Neuronal stem cell (in vitro differentiated cells): ENCODE measurements around the gene LSAMP.

Experiments used
- DNase-seq: peaks from one replicate; pipeline ENCODE4 v3.0.0-alpha.2; 2013; ENCODE audit warnings: low spot score
- H2AFZ ChIP-seq: one replicate; pipeline ENCODE4 v1.6.1; 2013; ENCODE audit warnings: mild to moderate bottlenecking, low read length, inconsistent platforms
- H2AK5ac ChIP-seq: 2 replicates; pipeline ENCODE4 v1.6.1; 2013; ENCODE audit warnings: low read depth, mild to moderate bottlenecking, inconsistent platforms, low read length, moderate library complexity, mixed read lengths
- H2BK120ac ChIP-seq: 2 replicates; pipeline ENCODE4 v1.6.1; 2013; ENCODE audit warnings: low read depth, mild to moderate bottlenecking, inconsistent platforms, low read length, moderate library complexity, mixed read lengths
- H2BK12ac ChIP-seq: one replicate; pipeline ENCODE4 v1.6.1; 2013; ENCODE audit warnings: low read length, inconsistent platforms
- H2BK15ac ChIP-seq: 2 replicates; pipeline ENCODE4 v1.6.1; 2013; ENCODE audit warnings: mild to moderate bottlenecking, low read length, inconsistent platforms, mixed read lengths
- H2BK5ac ChIP-seq: one replicate; pipeline ENCODE4 v1.6.1; 2013; ENCODE audit warnings: inconsistent platforms, mild to moderate bottlenecking, low read length, moderate library complexity
- H3K14ac ChIP-seq: one replicate; pipeline ENCODE4 v1.6.1; 2013; ENCODE audit warnings: low read length, inconsistent platforms
- H3K18ac ChIP-seq: 2 replicates; pipeline ENCODE4 v1.6.1; 2013; ENCODE audit warnings: low read length, inconsistent platforms
- H3K23ac ChIP-seq: 2 replicates; pipeline ENCODE4 v1.6.1; 2013; ENCODE audit warnings: low read depth, mild to moderate bottlenecking, mixed read lengths, low read length, inconsistent platforms; ENCODE audit not compliant: poor library complexity
- H3K27ac ChIP-seq: replicated peaks from 3 replicates; pipeline ENCODE4 v1.5.1; 2013; ENCODE audit warnings: low read length, inconsistent platforms
- H3K27me3 ChIP-seq, 3 experiments: 2 replicates each; pipeline ENCODE4 v1.6.1; 2013; ENCODE audit warnings: low read length in 3 of 3, mild to moderate bottlenecking in 2 of 3, inconsistent platforms in 1 of 3, low read depth in 1 of 3, mixed read lengths in 1 of 3, moderate library complexity in 1 of 3; ENCODE audit not compliant: control insufficient read depth in 3 of 3, insufficient read depth in 3 of 3
- H3K36me3 ChIP-seq, 2 donors: replicated peaks in 1 of 2; 2 replicates each; pipeline ENCODE4 v1.6.1; 2013; ENCODE audit warnings: low read length in 2 of 2; ENCODE audit not compliant: control insufficient read depth in 2 of 2, insufficient read depth in 2 of 2
- H3K4ac ChIP-seq: 2 replicates; pipeline ENCODE4 v1.6.1; 2013; ENCODE audit warnings: inconsistent platforms, mild to moderate bottlenecking, low read length, moderate library complexity
- H3K4me1 ChIP-seq, 2 donors: 1 replicate in 1 of 2; 2 replicates in 1 of 2; pipeline ENCODE4 v1.6.1; 2013; ENCODE audit warnings: low read length in 2 of 2, low read depth in 1 of 2; ENCODE audit not compliant: control insufficient read depth in 2 of 2, insufficient read depth in 1 of 2
- H3K4me2 ChIP-seq: one replicate; pipeline ENCODE4 v1.6.1; 2013; ENCODE audit warnings: mild to moderate bottlenecking, low read length, inconsistent platforms; ENCODE audit not compliant: insufficient read depth, poor library complexity, severe bottlenecking
- H3K4me3 ChIP-seq, 2 donors: 2 replicates each; pipeline ENCODE4 v1.5.1; 2013; ENCODE audit warnings: low read length in 2 of 2, mild to moderate bottlenecking in 2 of 2, inconsistent platforms in 1 of 2, moderate library complexity in 1 of 2
- H3K79me1 ChIP-seq: one replicate; pipeline ENCODE4 v1.6.1; 2013; ENCODE audit warnings: low read depth, mild to moderate bottlenecking, inconsistent platforms, low read length, moderate library complexity
- H3K9ac ChIP-seq: one replicate; pipeline ENCODE4 v1.6.1; 2013; ENCODE audit warnings: mild to moderate bottlenecking, low read depth, low read length, inconsistent platforms; ENCODE audit not compliant: poor library complexity
- H3K9me3 ChIP-seq, 2 donors: replicated peaks in 1 of 2; 2 replicates each; pipeline versions ENCODE3 to v1.6.1; 2013; ENCODE audit warnings: low read length in 2 of 2, mild to moderate bottlenecking in 2 of 2, inconsistent platforms in 1 of 2, low read depth in 1 of 2, mixed read lengths in 1 of 2, moderate library complexity in 1 of 2; ENCODE audit not compliant: control insufficient read depth in 2 of 2, insufficient read depth in 1 of 2
- H4K8ac ChIP-seq: one replicate; pipeline ENCODE4 v1.6.1; 2013; ENCODE audit warnings: low read depth, mild to moderate bottlenecking, inconsistent platforms, low read length, moderate library complexity
- H4K91ac ChIP-seq: one replicate; pipeline ENCODE4 v1.6.1; 2013; ENCODE audit warnings: low read length, low read depth, mild to moderate bottlenecking, inconsistent platforms; ENCODE audit not compliant: poor library complexity
- WGBS, 2 donors: extraction: QIAGEN DNeasy Blood & Tissue Kit; methylation state at CpG; one replicate each; pipeline ENCODE4 v1.1.7; 2013; ENCODE audit warnings: missing lambda C conversion rate in 2 of 2, mixed read lengths in 1 of 2; ENCODE audit not compliant: insufficient read length in 2 of 2, insufficient replicate concordance in 1 of 2; ENCODE audit errors: extremely low coverage in 2 of 2; 5-methylcytosine and 5-hydroxymethylcytosine counted together

Gene LSAMP

DNA sequence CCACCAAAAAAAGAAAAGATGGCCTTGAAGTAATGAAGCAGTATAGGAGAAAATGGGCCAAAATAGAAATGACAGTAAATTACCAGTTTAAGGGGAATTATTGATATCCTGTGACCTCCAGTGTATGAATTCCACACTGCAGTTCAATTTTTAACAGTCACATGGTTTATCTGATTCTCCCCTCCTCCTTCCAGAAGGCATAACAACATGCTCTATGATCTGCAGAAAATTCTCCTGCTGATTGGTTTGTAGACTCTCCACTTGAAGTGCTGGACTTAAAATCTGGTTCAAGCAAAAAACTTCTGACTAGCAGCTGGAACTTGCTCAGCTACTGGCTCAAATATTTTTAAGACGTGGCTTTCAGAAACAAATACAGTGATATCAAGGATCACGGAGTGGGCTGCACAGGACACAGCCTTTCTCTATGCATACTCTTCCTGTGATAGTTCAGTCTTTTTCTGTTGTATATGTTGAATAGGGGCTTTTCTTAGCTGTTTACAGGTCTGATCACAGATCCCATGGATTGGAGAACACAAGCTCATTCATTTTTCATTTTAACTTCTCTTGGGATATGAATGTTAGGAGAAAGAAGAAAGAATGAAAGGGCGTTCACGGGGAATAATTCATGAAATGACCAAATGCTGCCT is 211.5 kb downstream of the LSAMP start:
- no peak overlapping the region for H2BK15ac ChIP-seq
- no peak overlapping the region for H2BK5ac ChIP-seq
- no peak overlapping the region for H3K14ac ChIP-seq
- no peak overlapping the region for H2BK120ac ChIP-seq
- H3K27ac ChIP-seq = no peak overlapping the region
- no CpG with 5 or more reads among the region's 4 CpGs for WGBS, 2 donors
- H3K4me1 ChIP-seq = no peaks in the 10 kb centered on the region
- H4K8ac ChIP-seq = no peak overlapping the region
- no peak overlapping the region for H2AK5ac ChIP-seq
- H3K9ac ChIP-seq = no peak overlapping the region
- DNase-seq = no peak
- H3K27me3 ChIP-seq = no peaks in the 10 kb centered on the region
- no peak overlapping the region for H3K4me2 ChIP-seq
- no peaks in the 10 kb centered on the region for H3K36me3 ChIP-seq
- no peak overlapping the region for H2BK12ac ChIP-seq
- H3K23ac ChIP-seq = no peak overlapping the region
- H2AFZ ChIP-seq = no peak overlapping the region
- H3K18ac ChIP-seq = no peak overlapping the region
- no peaks in the 10 kb centered on the region for H3K9me3 ChIP-seq
- H3K79me1 ChIP-seq = no peaks in the 10 kb centered on the region
- no peak overlapping the region for H4K91ac ChIP-seq
- H3K4me3 ChIP-seq = no peak overlapping the region
- H3K4ac ChIP-seq = no peak overlapping the region

DNA sequence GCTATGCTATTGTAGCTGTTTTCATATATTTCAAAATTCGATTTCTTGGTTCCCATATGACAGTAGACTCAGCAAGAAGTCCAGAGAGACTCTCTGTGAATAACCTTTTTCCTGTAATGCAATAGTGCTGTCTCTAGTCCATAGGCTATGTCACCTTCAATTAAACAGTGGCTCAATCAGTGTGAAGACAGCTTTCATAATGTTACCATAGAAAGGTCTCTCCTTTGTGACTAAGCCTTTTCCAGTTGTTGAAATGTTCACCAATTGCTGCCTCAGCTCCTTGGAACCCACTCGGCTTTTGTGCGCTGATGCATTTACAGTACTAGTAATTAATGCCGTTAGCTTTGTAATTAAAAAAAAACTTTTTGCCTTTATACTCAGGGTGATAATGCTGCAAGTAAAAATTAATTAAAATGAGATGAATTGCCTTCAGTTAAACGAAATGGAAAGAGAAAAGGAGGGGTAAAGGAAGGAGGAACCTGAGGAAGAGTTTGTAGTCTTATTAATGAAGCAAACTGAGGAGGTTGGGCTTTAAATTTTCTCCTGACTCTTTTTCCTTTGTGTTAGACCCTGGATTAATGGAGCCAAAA is 214.8 kb downstream of the LSAMP start:
- Histone ChIP-seq H3K27ac (no peak overlapping the region), H3K4me3 (no peak overlapping the region), H3K4ac (no peak overlapping the region), H2AK5ac (no peak overlapping the region), H3K79me1 (no peaks in the 10 kb centered on the region), H2BK5ac (no peak overlapping the region), H3K4me1 (no peaks in the 10 kb centered on the region), H4K8ac (no peak overlapping the region), H3K18ac (no peak overlapping the region), H2BK15ac (no peak overlapping the region), H3K36me3 (no peaks in the 10 kb centered on the region), H2BK12ac (no peak overlapping the region), H3K27me3 (no peaks in the 10 kb centered on the region), H3K23ac (no peak overlapping the region), H3K9me3 (no peaks in the 10 kb centered on the region), H3K4me2 (no peak overlapping the region), H2AFZ (no peak overlapping the region), H2BK120ac (no peak overlapping the region), H3K14ac (no peak overlapping the region), H3K9ac (no peak overlapping the region), H4K91ac (no peak overlapping the region)
- WGBS, 2 donors = no CpG with 5 or more reads among the region's 5 CpGs
- DNase-seq = no peak

DNA sequence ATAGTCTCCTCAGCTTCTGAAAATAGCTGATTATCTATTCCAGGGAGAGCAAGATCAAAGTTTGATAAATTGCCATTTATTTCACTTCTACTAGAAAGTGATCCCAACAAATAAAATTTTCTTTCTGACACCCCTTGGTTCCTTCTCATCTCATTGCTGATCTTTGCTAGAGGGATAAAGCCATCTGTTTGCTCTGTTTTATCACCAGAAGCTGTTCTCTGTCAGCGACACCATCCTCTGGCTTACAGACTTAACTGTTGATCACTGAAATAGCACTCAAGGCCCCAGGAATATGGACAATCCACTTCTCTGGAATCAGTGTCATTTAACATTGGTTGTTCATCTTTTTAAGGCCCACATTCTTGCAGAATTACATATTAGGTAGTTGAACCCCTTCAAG is 219.0 kb downstream of the LSAMP start:
- no peak overlapping the region for H3K23ac ChIP-seq
- no peaks in the 10 kb centered on the region for H3K36me3 ChIP-seq
- H3K27me3 ChIP-seq = no peaks in the 10 kb centered on the region
- DNase-seq = no peak
- H2AFZ ChIP-seq = no peak overlapping the region
- no peaks in the 10 kb centered on the region for H3K79me1 ChIP-seq
- H3K14ac ChIP-seq = no peak overlapping the region
- H2BK15ac ChIP-seq = no peak overlapping the region
- no peak overlapping the region for H2BK120ac ChIP-seq
- H2AK5ac ChIP-seq = no peak overlapping the region
- H3K27ac ChIP-seq = no peak overlapping the region
- H3K4me3 ChIP-seq = no peak overlapping the region
- no peak overlapping the region for H3K4me2 ChIP-seq
- H3K18ac ChIP-seq = no peak overlapping the region
- H2BK5ac ChIP-seq = no peak overlapping the region
- H3K4me1 ChIP-seq = no peaks in the 10 kb centered on the region
- H3K9ac ChIP-seq = no peak overlapping the region
- no peak overlapping the region for H3K4ac ChIP-seq
- no peak overlapping the region for H4K8ac ChIP-seq
- no CpG with 5 or more reads among the region's 1 CpG for WGBS, 2 donors
- H4K91ac ChIP-seq = no peak overlapping the region
- no peak overlapping the region for H2BK12ac ChIP-seq
- H3K9me3 ChIP-seq = no peaks in the 10 kb centered on the region

DNA sequence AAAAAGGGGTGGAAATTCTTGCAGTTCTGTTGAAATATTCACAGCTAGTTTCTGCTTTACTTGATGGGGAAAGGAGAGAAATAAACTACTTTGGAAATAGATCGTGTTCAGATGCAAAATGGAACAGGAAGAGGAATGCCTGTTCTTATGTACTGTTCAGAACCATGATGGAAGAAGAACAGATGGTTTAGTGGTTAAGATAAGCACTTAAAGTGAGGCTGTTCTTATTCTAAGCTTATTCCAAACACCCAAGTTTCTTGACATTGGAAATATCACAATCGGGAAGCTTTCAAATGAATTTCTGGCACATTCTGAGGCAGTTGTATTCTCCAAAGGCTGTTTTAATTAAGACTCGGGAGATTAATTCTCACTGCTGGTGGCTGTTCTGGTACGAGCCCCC is 228.5 kb downstream of the LSAMP start:
- Histone ChIP-seq H3K27me3 (no peaks in the 10 kb centered on the region), H2AFZ (no peak overlapping the region), H2BK15ac (no peak overlapping the region), H4K8ac (no peak overlapping the region), H3K4me3 (no peak overlapping the region), H3K4me2 (no peak overlapping the region), H3K9me3 (no peaks in the 10 kb centered on the region), H2BK120ac (no peak overlapping the region), H3K18ac (no peak overlapping the region), H3K4me1 (no peaks in the 10 kb centered on the region), H2AK5ac (no peak overlapping the region), H4K91ac (no peak overlapping the region), H3K4ac (no peak overlapping the region), H2BK12ac (no peak overlapping the region), H2BK5ac (no peak overlapping the region), H3K36me3 (no peaks in the 10 kb centered on the region), H3K27ac (no peak overlapping the region), H3K9ac (no peak overlapping the region), H3K14ac (no peak overlapping the region), H3K79me1 (no peaks in the 10 kb centered on the region), H3K23ac (no peak overlapping the region)
- WGBS, 2 donors = no CpG with 5 or more reads among the region's 4 CpGs
- no peak for DNase-seq
